Stimulated activated CD4-positive, alpha-beta T cell treated with anti-CD3 and anti-CD28 coated beads, Interleukin-15, amount 100 ng/mL, for 48 hours (primary cell): ENCODE data around the gene CEACAM6.
"Not testable (repeated sequence)": the region's sequence is repeated elsewhere in the genome, so short reads cannot be mapped to it uniquely, and the experiment has no call there.

Experiments
- DNase-seq, 2 donors: peaks; one replicate each; pipeline ENCODE4 v3.0.0-alpha.2; 2020; ENCODE audit warnings: low read depth in 2 of 2

The CEACAM6 gene

DNA sequence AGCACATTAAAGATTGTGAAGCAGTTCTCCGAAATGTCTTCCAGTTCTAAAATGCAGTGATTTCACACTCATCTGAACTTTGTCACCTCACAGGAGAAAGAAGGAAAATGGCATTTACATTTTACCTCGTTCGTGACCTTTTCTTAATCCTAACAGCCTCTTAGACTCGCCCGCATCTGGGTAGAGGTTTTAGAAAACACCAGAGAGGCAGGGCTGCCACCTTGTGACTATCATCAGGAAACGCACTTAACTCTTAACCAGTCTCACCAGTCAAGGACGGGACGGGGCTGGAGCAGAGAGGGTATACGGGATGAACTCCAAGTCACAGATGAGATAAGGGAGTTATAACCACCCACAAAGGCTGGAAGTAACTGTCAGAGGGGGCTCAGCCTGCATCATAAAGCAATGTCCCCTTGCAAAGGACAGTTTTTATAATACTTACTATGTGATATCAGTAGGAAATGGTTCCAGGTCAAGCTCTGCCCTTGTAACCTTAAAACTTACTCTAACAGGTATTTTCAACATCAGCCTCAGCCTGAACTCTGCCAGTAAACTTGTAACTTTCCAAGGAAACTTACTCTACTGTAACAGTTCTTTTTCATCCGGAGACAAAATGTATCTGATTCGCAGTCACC, 8.6 kb upstream of the CEACAM6 start:
- peak; percentile 25 to 51 for DNase-seq

DNA sequence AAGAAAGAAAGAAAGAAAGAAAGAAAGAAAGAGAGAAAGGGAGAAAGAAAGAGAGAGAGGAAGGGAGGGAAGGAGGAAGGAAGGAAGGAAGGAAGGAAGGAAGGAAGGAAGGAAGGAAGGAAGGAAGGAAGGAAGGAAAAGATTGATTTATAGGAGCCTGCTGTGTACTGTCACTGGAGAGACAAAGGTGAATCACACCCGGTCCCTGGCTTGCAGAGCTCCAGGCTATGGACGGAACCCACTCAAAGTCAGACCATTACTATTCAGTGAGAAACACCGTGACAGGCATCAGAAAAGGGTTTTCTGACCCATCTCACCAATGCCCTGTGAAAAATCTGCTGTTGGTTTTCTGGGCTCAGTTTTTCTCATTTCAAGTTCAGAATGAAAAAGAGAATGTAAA, 7.3 kb upstream of the CEACAM6 start:
- no peak for DNase-seq

DNA sequence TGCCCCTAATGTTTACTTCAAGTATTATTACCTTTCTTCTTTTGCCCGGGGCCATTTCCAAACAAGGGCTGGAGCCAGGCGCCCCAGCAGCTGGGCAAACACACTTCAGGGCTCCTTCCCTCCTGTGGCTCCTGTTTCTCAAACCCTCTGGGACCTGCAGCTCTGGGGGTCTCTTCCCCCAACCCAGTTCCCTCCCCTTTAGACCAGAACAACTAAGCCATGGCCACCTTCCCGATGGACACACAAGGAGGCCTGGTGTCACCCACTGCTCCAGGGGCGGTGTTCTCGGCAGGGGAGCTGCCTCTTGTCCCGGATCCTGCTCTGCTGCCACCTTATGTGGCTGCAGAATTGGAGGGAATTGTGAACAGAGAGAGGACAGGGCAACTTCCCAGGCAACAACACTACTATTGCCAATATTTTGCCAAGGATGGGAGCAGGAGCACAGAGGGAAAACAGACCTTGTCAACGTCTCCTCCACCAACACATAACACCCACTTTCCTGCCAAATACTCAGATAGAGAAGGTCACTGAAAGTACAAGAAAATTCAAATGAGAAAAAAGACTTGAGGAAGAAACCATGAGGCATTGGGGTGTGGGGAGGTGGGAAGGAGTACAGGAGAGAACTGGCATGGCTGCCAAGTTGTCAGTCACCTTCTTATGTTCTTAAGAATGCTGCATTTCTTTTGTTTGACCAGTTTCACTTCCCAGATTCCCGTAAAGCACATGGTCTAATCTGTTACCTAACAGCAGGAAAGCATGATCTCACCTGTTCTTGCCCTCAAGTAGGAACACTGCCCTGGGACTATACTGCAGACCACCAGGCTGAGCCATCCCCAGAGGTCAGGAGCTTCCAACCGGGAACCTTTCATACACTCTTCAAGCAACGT, 4.8 kb upstream of the CEACAM6 start:
- DNase-seq, result not testable (repeated sequence)

DNA sequence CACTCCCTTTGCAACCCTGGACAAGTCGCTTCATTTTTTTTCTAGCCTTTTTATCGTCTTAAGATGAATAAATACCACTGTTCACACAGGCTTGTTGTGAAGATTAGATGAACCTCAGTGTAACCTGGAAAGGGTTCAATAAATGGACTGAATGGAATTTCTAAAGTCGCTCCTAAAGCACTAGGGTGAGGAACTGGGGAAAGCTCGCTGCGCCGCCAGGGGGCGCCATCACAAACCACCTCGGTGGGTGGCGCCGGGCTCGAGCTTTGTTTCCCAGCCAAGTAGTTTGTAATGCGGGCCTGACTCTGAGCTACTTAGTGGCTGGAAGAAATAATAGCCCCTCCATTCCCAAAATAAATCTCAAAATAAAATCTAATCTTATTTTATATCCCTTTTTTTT, 2.2 kb upstream of the CEACAM6 start:
- DNase-seq, result peak; percentile 57 to 64

DNA sequence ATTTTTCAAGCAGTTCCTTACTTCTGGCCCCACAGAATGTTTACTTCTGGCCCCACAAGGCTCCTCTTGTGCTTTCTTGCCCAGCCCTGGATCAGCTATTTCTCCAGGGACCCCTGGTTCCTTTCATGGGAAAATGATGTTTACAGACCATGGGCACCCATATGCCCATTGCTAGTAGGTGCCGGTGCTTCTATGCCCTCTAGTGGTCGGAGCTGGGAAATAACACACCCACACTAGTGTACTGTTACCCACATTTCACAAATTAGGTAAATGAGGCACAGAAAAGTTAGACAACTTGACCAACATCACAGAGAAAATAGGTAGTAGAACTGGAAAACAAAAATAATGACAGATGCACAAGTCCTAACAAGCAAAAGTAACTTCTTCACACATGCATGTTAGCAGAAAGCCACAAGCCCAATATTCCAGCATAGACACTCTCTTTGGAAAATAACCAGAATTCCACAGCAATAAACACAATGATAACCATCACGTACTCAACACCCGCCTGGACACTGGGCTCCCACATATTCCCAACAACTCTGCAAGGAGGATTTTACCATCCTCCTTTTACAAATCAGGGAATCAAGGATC, 1.3 kb upstream of the CEACAM6 start:
- peak; percentile 37 to 68 for DNase-seq

DNA sequence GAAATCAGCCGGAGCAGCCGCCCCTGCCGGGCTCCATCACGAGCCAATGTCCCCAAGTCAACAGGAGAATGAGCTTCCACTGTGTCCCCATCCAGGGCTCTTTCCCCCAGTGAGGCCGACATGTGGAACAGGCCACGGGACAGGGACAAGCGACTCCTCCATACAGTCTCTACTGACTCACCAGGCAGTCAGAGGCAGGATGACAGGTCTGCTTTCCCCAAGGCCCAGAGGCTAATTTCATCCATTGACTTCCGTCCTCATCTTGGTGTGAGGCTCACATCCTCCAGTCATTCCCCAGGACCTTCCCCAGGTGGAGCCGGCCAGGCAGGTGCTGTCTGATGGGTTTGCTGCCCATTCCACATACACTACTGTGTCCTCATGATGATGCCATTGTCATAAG, 3.5 kb downstream of the CEACAM6 start:
- no peak for DNase-seq

DNA sequence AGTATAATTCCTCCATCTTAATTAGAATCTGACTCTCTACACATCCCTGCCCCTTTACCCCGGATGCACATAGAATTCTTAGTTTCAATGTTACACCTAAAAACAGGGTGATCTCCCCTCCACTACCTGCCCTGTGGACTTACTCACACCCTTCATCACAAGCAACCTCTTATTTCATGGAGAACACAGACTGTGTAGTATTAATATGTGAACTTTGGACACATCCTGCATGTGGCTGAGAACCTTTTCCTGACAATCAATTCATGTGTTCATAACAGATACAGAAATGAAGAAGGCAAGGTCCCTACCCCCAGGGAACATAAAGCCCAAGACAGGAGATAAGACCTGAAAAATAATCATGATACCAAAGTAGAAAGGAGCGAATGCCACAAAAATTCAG, 11.8 kb downstream of the CEACAM6 start:
- DNase-seq, result no peak

DNA sequence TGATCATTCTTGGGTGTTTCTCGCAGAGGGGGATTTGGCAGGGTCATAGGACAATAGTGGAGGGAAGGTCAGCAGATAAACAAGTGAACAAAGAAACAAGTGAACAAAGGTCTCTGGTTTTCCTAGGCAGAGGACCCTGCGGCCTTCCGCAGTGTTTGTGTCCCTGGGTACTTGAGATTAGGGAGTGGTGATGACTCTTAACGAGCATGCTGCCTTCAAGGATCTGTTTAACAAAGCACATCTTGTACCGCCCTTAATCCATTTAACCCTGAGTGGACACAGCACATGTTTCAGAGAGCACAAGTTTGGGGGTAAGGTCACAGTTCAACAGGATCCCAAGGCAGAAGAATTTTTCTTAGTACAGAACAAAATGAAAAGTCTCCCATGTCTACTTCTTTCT, 12.8 kb downstream of the CEACAM6 start:
- not testable (repeated sequence) for DNase-seq

DNA sequence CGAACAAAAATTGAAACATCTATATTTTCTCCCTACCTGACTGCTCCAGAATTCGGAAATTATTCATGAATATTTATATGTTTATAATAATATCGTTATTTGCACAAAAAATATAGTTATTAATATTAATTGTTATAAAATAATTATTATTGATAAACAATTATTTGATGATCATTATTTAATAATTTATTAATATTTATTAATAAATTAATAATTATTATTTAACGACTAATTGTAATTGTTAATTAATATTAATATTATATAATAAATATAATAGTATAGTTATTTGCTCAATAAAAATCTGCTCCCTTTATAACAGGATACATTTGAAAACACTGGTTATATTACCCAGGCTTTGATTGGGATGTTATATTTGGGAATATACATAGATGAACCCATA, 14.3 kb downstream of the CEACAM6 start:
- DNase-seq, result no peak

DNA sequence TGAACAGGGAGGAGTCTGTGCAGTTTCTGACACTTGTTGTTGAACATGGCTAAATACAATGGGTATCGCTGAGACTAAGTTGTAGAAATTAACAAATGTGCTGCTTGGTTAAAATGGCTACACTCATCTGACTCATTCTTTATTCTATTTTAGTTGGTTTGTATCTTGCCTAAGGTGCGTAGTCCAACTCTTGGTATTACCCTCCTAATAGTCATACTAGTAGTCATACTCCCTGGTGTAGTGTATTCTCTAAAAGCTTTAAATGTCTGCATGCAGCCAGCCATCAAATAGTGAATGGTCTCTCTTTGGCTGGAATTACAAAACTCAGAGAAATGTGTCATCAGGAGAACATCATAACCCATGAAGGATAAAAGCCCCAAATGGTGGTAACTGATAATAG, 16.1 kb downstream of the CEACAM6 start:
- no peak for DNase-seq

DNA sequence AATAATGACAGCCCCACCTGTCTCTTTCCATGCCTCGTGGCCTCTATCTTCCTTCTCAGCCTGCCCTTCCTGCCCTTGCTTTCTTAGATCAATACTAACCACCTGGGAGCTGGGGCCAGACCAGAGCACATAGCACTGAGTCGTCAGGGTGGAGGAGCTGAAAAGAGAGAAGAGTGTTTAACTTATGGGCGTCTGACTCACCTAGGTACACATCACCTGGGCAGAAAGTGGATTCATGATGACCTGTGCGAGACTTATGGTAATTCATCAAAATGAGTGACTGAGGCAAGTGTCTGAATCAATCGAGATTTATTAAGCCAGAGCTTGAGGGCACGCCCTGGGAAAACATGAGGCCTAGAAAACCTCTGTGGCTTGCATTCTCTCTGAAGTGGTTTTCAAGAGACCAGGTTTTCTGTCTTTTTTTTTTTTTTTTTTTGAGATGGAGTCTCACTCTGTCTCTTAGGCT, 19.2 kb downstream of the CEACAM6 start:
- peak; percentile 20 to 35 for DNase-seq

DNA sequence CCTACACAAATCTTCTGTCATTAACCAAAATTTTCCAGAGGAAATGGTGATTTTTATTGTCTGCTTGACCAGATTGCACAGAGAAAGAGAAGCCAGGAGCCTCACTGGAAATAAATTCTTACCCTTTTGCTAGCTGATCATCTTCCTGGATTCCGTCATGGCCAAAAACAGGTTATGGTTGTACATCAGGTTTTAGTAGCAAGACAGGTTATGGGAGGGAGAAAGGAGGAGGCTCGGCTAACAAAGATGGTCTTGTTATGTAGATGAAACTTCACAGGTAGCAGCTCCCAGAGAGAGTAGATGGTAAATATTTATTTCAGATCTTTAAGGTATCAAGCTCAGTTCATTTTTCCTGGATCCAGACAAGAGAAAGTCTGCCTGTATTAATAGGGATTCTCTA, 21.4 kb downstream of the CEACAM6 start:
- no peak for DNase-seq

DNA sequence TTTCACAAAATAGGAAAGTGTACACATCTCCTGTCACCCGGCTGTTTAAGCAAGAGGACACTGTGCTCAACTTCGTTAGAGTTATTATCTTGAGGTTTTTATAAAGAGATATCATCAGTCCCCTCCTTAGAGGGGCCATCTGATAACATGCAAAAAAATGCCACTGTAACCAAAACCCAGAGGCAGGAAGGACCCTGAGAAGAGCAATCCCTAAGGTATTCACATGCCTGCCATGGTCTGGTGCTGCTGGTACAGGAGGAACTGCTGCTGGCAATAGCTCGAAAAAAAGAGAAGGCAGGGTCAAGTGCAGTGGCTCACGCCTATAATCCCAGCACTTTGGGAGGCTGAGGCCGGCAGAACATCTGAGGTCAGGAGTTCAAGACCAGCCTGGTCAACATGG, 28.3 kb downstream of the CEACAM6 start:
- no peak for DNase-seq

DNA sequence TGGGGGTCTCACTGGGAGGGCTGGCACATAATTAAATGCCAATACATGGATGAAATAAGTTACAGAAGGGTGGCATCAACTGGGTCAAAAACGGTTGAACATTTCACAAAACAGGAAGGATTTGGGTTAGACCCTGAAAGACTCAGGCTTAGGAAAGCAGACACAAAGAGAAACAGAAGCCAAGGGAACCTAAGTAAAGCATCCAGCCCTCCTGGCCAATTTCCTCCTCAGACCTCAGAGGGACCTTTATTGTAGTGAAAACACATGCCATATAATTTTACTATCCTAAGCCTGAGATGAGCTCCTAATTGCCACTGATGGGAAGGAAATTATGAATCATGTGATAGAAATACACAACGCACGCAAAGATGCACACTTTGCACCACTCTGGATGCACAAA, 29.0 kb downstream of the CEACAM6 start:
- DNase-seq, result no peak

DNA sequence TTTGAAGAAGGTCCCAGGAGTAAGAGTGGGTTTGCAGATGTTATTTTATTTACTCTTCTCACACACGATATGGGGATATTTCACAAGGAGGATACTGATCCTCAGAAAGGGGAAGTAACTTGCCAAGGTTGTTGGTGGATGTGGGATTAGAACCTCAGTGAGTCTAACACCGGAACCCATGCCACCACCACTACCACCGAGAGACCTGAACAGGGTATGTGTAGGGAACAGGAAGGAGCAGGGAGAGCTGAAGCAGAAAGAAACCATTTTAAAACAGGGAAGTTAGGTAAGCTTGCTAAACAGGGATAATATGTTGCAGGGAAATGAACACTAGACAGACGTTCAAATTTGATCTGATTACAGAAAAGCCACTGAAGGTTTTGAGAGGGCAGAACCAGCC, 29.4 kb downstream of the CEACAM6 start:
- DNase-seq, result no peak

DNA sequence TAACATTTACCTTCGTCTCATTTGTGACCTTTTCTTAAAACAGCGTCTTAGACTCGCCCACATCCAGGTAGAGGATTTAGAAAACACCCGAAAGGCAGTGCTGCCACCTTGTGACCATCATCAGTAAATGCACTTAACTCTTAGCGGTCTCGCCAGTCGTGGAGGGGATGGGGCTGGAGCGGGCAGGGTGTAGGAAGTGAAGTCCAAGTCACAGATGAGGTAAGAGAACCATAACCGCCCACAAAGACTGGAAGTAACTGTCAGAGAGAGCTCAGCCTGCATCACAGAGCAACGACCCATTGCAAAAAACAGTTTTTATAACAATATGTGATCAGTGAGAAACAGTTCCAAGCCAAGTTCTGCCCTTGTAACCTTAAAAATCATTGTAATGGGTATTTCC, 30.3 kb downstream of the CEACAM6 start:
- peak; percentile 53 to 59 for DNase-seq

DNA sequence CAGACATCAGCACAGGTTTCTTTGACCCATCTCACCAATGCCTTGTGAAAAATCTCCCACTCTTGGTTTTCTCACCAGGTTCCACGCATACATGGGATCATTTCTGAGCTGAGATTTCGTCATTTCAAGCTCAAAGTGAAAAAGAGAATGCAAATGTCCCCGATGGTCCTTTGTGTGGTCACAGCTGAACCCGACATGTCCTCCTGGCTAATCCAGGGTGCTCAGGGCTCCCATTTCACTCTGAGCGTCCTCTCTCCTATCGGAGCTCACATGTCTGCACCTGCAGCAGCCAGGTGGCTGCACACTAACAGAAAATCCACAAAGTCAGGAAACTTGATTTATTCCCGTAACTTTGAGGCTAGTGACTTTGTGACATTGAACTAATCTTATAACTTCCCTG, 31.7 kb downstream of the CEACAM6 start:
- no peak for DNase-seq

DNA sequence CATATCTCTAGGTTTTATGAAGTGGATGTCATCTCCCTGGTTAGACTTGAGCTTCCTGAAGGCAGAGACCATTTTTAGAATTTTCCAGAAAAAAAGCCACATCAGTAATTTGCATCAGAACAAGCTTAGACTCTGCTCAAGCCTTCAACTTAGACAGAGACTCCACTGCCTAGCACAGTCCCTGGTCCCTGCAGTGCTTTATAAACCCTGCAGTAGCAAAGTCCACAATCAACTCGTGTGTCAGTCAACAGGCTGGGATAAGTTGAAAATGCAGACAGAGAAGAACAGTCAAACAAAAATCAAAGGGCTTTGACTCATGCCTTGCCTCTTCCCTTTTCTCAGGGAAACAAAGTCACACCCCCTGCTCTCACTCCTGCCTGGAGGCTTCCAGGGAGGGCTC, 33.2 kb downstream of the CEACAM6 start:
- DNase-seq, result not testable (repeated sequence)

DNA sequence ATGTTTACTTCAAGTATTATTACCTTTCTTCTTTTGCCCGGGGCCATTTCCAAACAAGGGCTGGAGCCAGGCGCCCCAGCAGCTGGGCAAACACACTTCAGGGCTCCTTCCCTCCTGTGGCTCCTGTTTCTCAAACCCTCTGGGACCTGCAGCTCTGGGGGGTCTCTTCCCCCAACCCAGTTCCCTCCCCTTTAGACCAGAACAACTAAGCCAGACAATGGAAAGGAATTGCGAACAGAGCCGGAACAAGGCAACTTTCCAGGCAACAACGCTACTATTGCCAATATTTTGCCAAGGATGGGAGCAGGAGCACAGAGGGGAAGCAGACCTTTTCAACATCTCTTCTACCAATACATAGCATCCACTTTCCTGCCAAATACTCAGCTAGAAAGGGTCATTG, 33.7 kb downstream of the CEACAM6 start:
- not testable (repeated sequence) for DNase-seq

DNA sequence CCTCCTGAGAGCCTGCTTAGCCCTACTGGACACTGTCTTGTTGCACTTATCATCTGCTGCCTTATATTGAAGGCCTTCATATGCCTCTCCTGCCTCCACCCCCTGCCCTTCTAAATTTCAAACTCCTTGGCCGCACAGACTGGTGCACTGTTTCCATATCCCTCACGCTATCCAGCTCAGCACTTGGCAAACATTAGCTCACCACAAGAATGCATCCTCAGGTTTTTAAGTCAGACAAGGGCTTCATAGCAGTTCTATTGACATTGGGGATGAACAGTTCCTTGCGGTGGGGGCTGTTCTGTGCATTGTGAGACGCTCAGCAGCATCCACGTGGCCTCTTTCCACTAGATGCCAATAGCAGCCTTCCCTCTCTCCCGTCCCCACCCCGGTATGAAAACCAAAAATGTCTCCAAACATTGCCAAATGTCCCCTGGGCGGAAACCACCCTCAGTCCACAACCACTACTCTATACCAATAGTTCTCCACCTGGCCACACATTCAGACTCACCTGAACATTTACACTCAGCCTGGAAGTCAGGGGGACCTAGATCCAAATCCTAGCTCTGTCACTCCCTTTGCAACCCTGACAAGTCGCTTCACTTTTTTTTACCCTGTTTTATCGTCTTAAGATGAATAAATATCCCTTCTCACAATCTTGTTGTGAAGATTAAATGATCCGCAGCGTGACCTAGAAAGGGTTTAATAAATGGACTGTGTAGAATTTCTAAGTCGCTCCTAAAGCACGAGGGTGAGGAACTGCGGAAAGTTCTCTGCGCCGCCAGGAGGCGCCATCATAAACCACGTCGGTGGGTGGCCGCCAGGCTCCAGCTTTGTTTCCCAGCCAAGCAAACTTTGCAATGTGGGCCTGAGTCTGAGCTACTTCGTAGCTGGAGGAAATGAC, 37.4 kb downstream of the CEACAM6 start:
- DNase-seq, result peak; percentile 20 to 51

DNA sequence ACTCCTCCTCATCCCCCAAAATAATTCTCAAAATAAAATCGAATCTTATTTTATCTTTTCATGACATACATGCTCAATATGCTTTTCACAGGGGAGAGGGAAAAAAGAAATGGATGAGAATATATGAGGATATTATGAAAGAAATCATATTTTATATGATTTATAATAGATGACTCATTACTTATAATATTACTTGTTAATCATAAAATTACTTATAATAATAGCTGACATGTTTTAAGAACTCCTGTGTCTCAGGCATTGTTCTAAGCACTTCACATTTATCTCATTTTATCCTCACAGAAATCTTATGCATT, 38.0 kb downstream of the CEACAM6 start:
- no peak for DNase-seq

DNA sequence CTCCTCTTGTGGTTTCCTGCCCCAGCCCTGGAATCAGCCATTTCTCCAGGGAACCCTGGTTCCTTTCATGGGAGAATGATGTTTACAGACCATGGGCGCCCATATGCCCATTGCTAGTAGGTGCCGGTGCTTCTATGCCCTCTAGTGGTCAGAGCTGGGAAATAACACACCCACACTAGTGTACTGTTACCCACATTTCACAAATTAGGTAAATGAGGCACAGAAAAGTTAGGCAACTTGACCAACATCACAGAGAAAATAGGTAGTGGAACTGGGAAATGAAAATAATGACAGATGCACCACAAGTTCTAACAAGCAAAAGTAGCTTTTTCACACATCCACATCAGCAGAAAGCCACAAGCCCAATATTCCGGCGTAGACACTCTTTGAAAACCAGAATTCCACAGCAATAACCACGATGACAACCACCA, 39.7 kb downstream of the CEACAM6 start:
- peak; percentile 21 to 70 for DNase-seq
